Hippocampal formation (tissue), 2 donors: ENCODE results near the gene ENG.
"Not testable (repeated sequence)": the region's sequence is repeated elsewhere in the genome, so short reads cannot be mapped to it uniquely, and the experiment has no call there.

Experiments
- DNase-seq, 2 donors: peaks; one replicate each; lab custom pipeline; 2025; lab: John Stamatoyannopoulos, UW

Gene ENG

GRCh38 chr9:127793093-127793708, 61.3 kb downstream of the ENG start:
- DNase-seq: no peak

GRCh38 chr9:127792417-127793031, 61.9 kb downstream of the ENG start:
- no peak for DNase-seq

GRCh38 chr9:127791085-127791484, 63.4 kb downstream of the ENG start:
- no peak for DNase-seq

GRCh38 chr9:127790094-127790855, 64.2 kb downstream of the ENG start:
- DNase-seq: no peak

- no peak for DNase-seq
These were observed 65.3 kb downstream of the ENG start for GRCh38 chr9:127789179-127789578.

GRCh38 chr9:127788337-127789011, 66.0 kb downstream of the ENG start:
- no peak for DNase-seq

- no peak for DNase-seq
These were observed 67.7 kb downstream of the ENG start for GRCh38 chr9:127786773-127787104.

GRCh38 chr9:127785933-127786772, 68.3 kb downstream of the ENG start, which contains the start of gene CDK9:
TSS of gene CDK9 (plus strand) at chr9:127786034. CDS start at chr9:127786149, 115 bp downstream.
- DNase-seq: peak; percentile 85

- DNase-seq: peak; percentile 73 to 81
These were observed 69.2 kb downstream of the ENG start for GRCh38 chr9:127785023-127785932.

- no peak for DNase-seq
These were observed 71.1 kb downstream of the ENG start for GRCh38 chr9:127783111-127784008.

GRCh38 chr9:127781806-127782205, 72.7 kb downstream of the ENG start:
- DNase-seq: no peak

- DNase-seq: not testable (repeated sequence)
These were observed 73.5 kb downstream of the ENG start for GRCh38 chr9:127780909-127781308.

GRCh38 chr9:127780126-127780885, 74.2 kb downstream of the ENG start:
- peak; percentile 39 to 52 for DNase-seq

- no peak for DNase-seq
These were observed 75.1 kb downstream of the ENG start for GRCh38 chr9:127779136-127779981.

GRCh38 chr9:127778280-127779135, 76.0 kb downstream of the ENG start, which contains the start of gene SH2D3C:
TSS of gene SH2D3C (minus strand) at chr9:127778666. CDS start at chr9:127778627, 39 bp downstream.
- DNase-seq: no peak

GRCh38 chr9:127777368-127777980, 77.0 kb downstream of the ENG start:
- DNase-seq: no peak
